ENCODE measurements around the gene ARHGAP42.

GRCh38 chr11:100849901-100850235, 162.8 kb downstream of the ARHGAP42 start:
- TF ChIP-seq CTCF (IDR thresholded peaks at IDR 0.05; ENCODE audit: low read length) (no peak), EZH2 (IDR thresholded peaks at IDR 0.05; ENCODE audit: borderline replicate concordance, low read length) (no peak)

All from OCI-LY1 (cell line).